SW480 (cell line): ENCODE measurements around the gene TTC38.

Experiments used
- DNase-seq: peaks from one replicate; pipeline ENCODE4 v3.0.0-alpha.2; 2016; ENCODE audit warnings: low spot score

The TTC38 gene

GRCh38 chr22:46329616-46330015, 61.8 kb downstream of the TTC38 start:
- no peak for DNase-seq

- DNase-seq: no peak
Measured at GRCh38 chr22:46330426-46330825, 62.6 kb downstream of the TTC38 start.

- DNase-seq: no peak
Measured at GRCh38 chr22:46331496-46331895, 63.7 kb downstream of the TTC38 start.

- peak; percentile 80 for DNase-seq
Measured at GRCh38 chr22:46335201-46336118, 67.7 kb downstream of the TTC38 start, which contains the start of gene TRMU. Gene TRMU (plus strand): TSS chr22:46335714. CDS start chr22:46335765, 51 bp downstream.

- no peak for DNase-seq
Measured at GRCh38 chr22:46336119-46337078, 68.6 kb downstream of the TTC38 start.

- DNase-seq: no peak
Measured at GRCh38 chr22:46337870-46338269, 70.1 kb downstream of the TTC38 start.

- no peak for DNase-seq
Measured at GRCh38 chr22:46338636-46339035, 70.8 kb downstream of the TTC38 start.

GRCh38 chr22:46339956-46340355, 72.1 kb downstream of the TTC38 start:
- no peak for DNase-seq

- no peak for DNase-seq
Measured at GRCh38 chr22:46340676-46341075, 72.9 kb downstream of the TTC38 start.
